Measurements from ENCODE around the gene MAVS.

DNA sequence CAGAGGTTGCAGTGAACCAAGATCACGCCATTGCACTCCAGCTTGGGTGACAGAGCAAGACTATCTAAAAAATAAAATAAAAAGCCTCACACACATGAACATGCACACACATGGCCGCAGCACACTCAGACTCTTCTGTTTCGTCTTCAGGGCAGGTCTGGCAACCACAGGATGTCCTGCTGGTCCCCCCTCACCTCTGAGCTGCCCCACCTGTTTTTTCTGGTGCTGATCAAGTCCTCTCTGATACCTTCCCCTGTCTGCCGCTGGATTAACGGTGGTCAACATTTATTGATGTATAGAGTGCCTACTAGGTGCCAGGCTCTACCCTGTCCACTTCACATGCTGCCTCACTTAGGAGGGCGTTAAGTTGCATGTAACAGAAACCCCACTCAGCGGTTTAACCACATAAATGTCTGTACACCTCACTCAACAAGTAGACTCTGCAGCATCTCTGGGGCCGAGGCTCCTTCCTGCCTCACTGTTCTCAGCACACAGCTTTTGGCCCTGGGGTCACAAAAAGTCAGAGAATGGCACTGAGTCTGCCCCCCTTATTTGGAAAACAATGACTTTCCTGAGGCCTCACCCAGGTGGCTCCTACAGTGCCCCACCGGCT is 30.8 kb upstream of the MAVS start:
- TF ChIP-seq EZH2 (optimal IDR thresholded peaks at IDR 0.05; ENCODE audit: low read depth, low read length): no peak
- TF ChIP-seq, protein P1, sequence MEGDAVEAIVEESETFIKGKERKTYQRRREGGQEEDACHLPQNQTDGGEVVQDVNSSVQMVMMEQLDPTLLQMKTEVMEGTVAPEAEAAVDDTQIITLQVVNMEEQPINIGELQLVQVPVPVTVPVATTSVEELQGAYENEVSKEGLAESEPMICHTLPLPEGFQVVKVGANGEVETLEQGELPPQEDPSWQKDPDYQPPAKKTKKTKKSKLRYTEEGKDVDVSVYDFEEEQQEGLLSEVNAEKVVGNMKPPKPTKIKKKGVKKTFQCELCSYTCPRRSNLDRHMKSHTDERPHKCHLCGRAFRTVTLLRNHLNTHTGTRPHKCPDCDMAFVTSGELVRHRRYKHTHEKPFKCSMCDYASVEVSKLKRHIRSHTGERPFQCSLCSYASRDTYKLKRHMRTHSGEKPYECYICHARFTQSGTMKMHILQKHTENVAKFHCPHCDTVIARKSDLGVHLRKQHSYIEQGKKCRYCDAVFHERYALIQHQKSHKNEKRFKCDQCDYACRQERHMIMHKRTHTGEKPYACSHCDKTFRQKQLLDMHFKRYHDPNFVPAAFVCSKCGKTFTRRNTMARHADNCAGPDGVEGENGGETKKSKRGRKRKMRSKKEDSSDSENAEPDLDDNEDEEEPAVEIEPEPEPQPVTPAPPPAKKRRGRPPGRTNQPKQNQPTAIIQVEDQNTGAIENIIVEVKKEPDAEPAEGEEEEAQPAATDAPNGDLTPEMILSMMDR (IDR thresholded peaks at IDR 0.05; ENCODE audit: low read length): no peak
